ENCODE results near the gene MRPL58. TPM values are rescaled to one million over a fixed set of nuclear protein-coding genes. Genes with fewer than 3 reads are reported as not detected.

Gene MRPL58
- polyA plus RNA-seq, 3 donors = 18.9 to 52.6 (median 44.4) TPM

GRCh38 chr17:74992223-74992622 is 20.2 kb upstream of the MRPL58 start:
- H3K4me3 ChIP-seq (replicated peaks in 1 of 3; ENCODE audit: low read depth in 2 of 3, low read length in 3 of 3) = no peak overlapping the region
- no peak overlapping the region for H2AFZ ChIP-seq (ENCODE audit: insufficient read depth, low read depth, low read length, poor library complexity, severe bottlenecking)
- Mint-ChIP-seq H3K27me3 (ENCODE audit: low read depth in 3 of 3) (peaks cover 17 to 26% (median 19%) of the 10 kb centered on the region in 3 donors), H3K27ac (no peak overlapping the region), H3K4me3 (no peak overlapping the region), H3K36me3 (no peaks in the 10 kb centered on the region), H3K9me3 (peaks cover 0 to 2% (median 0%) of the 10 kb centered on the region in 7 donors), H3K4me1 (peaks cover 16% of the 10 kb centered on the region)
- intact Hi-C loops (cut with micrococcal nuclease) = no loop called here
- no peaks in the 10 kb centered on the region for H3K36me3 ChIP-seq (replicated peaks in 1 of 2; ENCODE audit: control insufficient read depth in 1 of 2, insufficient read depth in 2 of 2, low read length in 2 of 2)
- no peak overlapping the region for H3K9ac ChIP-seq (ENCODE audit: insufficient read depth, low read length, poor library complexity, severe bottlenecking)
- no peaks in the 10 kb centered on the region for H3K9me3 ChIP-seq (replicated peaks in 1 of 2; ENCODE audit: control insufficient read depth in 1 of 2, insufficient read depth in 1 of 2, low read length in 2 of 2)
- H3K4me1 ChIP-seq (ENCODE audit: control insufficient read depth in 1 of 2, insufficient read depth in 2 of 2, low read length in 2 of 2) = peaks cover 11 to 16% of the 10 kb centered on the region in 2 donors
- no peaks in the 10 kb centered on the region for H4K20me1 ChIP-seq (ENCODE audit: insufficient read depth, low read length)
- WGBS (ENCODE audit: insufficient coverage) = 42% methylated on average over 2 of the region's 2 CpGs
- no peaks in the 10 kb centered on the region for H3K79me2 ChIP-seq (ENCODE audit: insufficient read depth, low read length)
- DNase-seq = no peak
- no peak overlapping the region for H3K4me2 ChIP-seq (replicated peaks; ENCODE audit: extremely low read depth, low read length, poor library complexity, severe bottlenecking)
- H3K27ac ChIP-seq (ENCODE audit: low read depth in 1 of 2, low read length in 2 of 2) = no peak overlapping the region
- peaks cover 6 to 20% of the 10 kb centered on the region in 2 donors for H3K27me3 ChIP-seq (ENCODE audit: control insufficient read depth in 2 of 2, insufficient read depth in 2 of 2, low read length in 2 of 2)
- no peak for TF ChIP-seq CTCF (IDR thresholded peaks at IDR 0.05)

DNA sequence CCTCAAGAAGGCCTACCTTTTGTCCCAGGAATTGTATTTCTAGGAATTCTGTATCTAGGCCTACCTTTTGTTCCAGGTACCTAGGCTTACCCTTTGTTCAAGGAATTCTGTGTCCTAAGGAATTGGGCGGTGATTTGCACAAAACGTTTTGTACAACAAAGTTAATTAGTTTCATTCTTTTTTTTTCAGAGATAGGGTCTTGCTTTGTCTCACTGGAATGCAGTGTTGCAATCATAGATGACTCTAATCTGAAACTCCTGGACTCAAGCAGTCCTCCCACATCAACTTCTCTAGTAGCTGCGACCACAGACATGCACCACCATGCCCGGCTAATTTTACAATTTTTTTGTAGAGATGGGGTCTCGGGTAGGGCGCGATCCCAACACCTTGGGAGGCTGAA is 18.0 kb upstream of the MRPL58 start:
- H3K27me3 Mint-ChIP-seq (ENCODE audit: low read depth in 3 of 3) = peaks cover 4 to 10% (median 4%) of the 10 kb centered on the region in 3 donors
- no CpG with 5 or more reads among the region's 7 CpGs for WGBS (ENCODE audit: insufficient coverage)

More for the DNA sequence above, 18.0 kb upstream of the MRPL58 start:
- Histone ChIP-seq H3K4me2 (replicated peaks; ENCODE audit: extremely low read depth, low read length, poor library complexity, severe bottlenecking) (no peak overlapping the region), H3K79me2 (ENCODE audit: insufficient read depth, low read length) (no peaks in the 10 kb centered on the region), H3K27ac (ENCODE audit: low read depth in 1 of 2, low read length in 2 of 2) (no peak overlapping the region), H3K36me3 (replicated peaks in 1 of 2; ENCODE audit: control insufficient read depth in 1 of 2, insufficient read depth in 2 of 2, low read length in 2 of 2) (no peaks in the 10 kb centered on the region), H3K4me1 (ENCODE audit: control insufficient read depth in 1 of 2, insufficient read depth in 2 of 2, low read length in 2 of 2) (no peaks in the 10 kb centered on the region), H2AFZ (ENCODE audit: insufficient read depth, low read depth, low read length, poor library complexity, severe bottlenecking) (no peak overlapping the region), H3K9ac (ENCODE audit: insufficient read depth, low read length, poor library complexity, severe bottlenecking) (no peak overlapping the region), H3K9me3 (replicated peaks in 1 of 2; ENCODE audit: control insufficient read depth in 1 of 2, insufficient read depth in 1 of 2, low read length in 2 of 2) (no peaks in the 10 kb centered on the region), H4K20me1 (ENCODE audit: insufficient read depth, low read length) (no peaks in the 10 kb centered on the region), H3K27me3 (ENCODE audit: control insufficient read depth in 2 of 2, insufficient read depth in 2 of 2, low read length in 2 of 2) (peaks cover 0 to 4% of the 10 kb centered on the region in 2 donors), H3K4me3 (replicated peaks in 1 of 3; ENCODE audit: low read depth in 2 of 3, low read length in 3 of 3) (no peak overlapping the region)
- H3K4me1 Mint-ChIP-seq = peaks cover 18% of the 10 kb centered on the region
- intact Hi-C loops (cut with micrococcal nuclease) = no loop called here
- no peak overlapping the region for H3K4me3 Mint-ChIP-seq
- no peak for DNase-seq
- TF ChIP-seq CTCF (IDR thresholded peaks at IDR 0.05) = no peak
- H3K27ac Mint-ChIP-seq = no peak overlapping the region
- peaks cover 0 to 2% (median 0%) of the 10 kb centered on the region in 7 donors for H3K9me3 Mint-ChIP-seq
- no peaks in the 10 kb centered on the region for H3K36me3 Mint-ChIP-seq
